ENCODE data around the gene LDLRAD4. TPM values are rescaled to one million over a fixed set of nuclear protein-coding genes. Genes with fewer than 3 reads are reported as not detected.

LDLRAD4 gene
- total and polyA plus RNA-seq, 9 of the 15 experiments (the other 6 are each of a cell fraction or from before 2014, with no cell fraction given), result 0.01 TPM; not detected in 8

DNA sequence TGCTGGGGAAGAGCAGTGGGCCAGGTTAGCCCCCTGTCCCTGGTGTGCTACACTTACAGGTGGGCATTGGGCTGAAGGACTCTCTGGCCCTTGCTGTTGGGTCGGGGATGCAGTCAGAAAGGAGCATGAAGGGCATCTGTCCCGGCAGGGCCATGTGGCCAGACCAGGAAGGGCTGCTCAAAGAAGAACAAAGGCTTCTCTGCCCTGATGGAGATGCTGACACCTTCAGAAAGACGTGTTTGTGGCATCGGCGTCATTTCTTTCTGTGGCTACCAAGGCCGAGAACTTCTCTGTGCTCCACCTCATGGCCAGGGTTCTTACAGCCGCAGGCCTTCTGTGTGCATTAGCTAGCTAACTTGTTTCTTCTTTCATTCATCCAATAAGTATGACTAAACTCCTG is 268.7 kb downstream of the LDLRAD4 start (continued):
- TF ChIP-seq CEBPG (CRISPR knock-in tag; IDR thresholded peaks at IDR 0.05) (no peak), CEBPG (tag; conservative IDR thresholded peaks at IDR 0.05 in 1 of 2, IDR thresholded peaks at IDR 0.05 in 1 of 2) (no peak), SMAD3 (CRISPR knock-in tag; conservative IDR thresholded peaks at IDR 0.05) (no peak), PHB (CRISPR knock-in tag; IDR thresholded peaks at IDR 0.05) (no peak), ZNF408 (CRISPR knock-in tag; IDR thresholded peaks at IDR 0.05; ENCODE audit: low read depth) (no peak), RNF2 (IDR thresholded peaks at IDR 0.05) (no peak)
- TF ChIP-seq, protein P1, sequence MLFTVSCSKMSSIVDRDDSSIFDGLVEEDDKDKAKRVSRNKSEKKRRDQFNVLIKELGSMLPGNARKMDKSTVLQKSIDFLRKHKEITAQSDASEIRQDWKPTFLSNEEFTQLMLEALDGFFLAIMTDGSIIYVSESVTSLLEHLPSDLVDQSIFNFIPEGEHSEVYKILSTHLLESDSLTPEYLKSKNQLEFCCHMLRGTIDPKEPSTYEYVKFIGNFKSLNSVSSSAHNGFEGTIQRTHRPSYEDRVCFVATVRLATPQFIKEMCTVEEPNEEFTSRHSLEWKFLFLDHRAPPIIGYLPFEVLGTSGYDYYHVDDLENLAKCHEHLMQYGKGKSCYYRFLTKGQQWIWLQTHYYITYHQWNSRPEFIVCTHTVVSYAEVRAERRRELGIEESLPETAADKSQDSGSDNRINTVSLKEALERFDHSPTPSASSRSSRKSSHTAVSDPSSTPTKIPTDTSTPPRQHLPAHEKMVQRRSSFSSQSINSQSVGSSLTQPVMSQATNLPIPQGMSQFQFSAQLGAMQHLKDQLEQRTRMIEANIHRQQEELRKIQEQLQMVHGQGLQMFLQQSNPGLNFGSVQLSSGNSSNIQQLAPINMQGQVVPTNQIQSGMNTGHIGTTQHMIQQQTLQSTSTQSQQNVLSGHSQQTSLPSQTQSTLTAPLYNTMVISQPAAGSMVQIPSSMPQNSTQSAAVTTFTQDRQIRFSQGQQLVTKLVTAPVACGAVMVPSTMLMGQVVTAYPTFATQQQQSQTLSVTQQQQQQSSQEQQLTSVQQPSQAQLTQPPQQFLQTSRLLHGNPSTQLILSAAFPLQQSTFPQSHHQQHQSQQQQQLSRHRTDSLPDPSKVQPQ (CRISPR knock-in tag; IDR thresholded peaks at IDR 0.05; ENCODE audit: borderline replicate concordance), result no peak
- TF ChIP-seq, protein P2, sequence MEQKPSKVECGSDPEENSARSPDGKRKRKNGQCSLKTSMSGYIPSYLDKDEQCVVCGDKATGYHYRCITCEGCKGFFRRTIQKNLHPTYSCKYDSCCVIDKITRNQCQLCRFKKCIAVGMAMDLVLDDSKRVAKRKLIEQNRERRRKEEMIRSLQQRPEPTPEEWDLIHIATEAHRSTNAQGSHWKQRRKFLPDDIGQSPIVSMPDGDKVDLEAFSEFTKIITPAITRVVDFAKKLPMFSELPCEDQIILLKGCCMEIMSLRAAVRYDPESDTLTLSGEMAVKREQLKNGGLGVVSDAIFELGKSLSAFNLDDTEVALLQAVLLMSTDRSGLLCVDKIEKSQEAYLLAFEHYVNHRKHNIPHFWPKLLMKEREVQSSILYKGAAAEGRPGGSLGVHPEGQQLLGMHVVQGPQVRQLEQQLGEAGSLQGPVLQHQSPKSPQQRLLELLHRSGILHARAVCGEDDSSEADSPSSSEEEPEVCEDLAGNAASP (IDR thresholded peaks at IDR 0.05), result no peak
- TF ChIP-seq, protein P3, sequence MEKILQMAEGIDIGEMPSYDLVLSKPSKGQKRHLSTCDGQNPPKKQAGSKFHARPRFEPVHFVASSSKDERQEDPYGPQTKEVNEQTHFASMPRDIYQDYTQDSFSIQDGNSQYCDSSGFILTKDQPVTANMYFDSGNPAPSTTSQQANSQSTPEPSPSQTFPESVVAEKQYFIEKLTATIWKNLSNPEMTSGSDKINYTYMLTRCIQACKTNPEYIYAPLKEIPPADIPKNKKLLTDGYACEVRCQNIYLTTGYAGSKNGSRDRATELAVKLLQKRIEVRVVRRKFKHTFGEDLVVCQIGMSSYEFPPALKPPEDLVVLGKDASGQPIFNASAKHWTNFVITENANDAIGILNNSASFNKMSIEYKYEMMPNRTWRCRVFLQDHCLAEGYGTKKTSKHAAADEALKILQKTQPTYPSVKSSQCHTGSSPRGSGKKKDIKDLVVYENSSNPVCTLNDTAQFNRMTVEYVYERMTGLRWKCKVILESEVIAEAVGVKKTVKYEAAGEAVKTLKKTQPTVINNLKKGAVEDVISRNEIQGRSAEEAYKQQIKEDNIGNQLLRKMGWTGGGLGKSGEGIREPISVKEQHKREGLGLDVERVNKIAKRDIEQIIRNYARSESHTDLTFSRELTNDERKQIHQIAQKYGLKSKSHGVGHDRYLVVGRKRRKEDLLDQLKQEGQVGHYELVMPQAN (IDR thresholded peaks at IDR 0.05; ENCODE audit: borderline replicate concordance), result no peak

Data from K562 (cell line).